ENCODE data around the gene IQUB.
"Not testable (repeated sequence)": the region's sequence is repeated elsewhere in the genome, so short reads cannot be mapped to it uniquely, and the experiment has no call there.

Gene IQUB

GRCh38 chr7:123492485-123492884, 41.9 kb downstream of the IQUB start:
- no peak for DNase-seq (ENCODE audit: low read depth in 2 of 2)

DNA sequence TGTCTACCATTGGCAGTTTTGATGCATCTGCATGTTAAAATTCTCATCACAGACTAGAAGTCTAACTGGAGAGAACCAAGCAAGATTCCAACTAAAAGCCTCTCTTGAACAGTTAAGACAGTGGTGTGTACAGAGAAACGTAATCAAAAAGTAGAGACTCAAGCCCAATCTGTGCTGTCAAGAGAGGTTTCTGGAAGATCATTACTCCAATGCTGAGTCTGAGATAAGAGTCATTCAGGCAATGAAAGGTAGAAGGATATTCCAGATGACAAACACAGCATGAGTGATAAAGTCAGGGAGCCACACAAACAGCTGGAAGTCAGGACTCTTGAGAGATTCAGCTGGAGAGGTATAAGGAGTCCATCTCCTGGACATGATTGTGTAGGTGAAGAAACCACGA, 48.7 kb downstream of the IQUB start:
- no peak for DNase-seq (ENCODE audit: low read depth in 2 of 2)

GRCh38 chr7:123485187-123485586, 49.2 kb downstream of the IQUB start:
- no peak for DNase-seq (ENCODE audit: low read depth in 2 of 2)

- DNase-seq (ENCODE audit: low read depth in 2 of 2), result no peak
Observed at GRCh38 chr7:123484199-123484598, 50.2 kb downstream of the IQUB start.

DNA sequence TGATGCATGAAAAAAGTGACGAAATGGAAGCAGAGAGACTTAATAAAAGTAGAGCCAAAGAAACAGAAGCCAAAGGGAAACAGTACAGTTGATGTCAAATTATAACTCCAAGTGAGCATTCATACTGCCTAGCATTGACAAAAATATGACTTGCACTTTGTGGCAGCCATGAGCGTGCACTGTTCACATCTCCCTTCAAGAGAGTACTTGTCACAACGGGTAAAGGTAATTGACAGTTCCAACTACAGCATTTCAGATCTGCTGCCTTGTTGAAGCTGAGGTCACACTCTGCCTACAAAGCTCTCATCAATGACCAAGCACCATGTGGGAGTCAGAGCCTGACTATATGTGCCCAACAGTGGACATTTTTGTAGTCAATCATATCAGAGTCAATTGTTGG, 54.3 kb downstream of the IQUB start:
- DNase-seq (ENCODE audit: low read depth in 2 of 2), result no peak

- DNase-seq (ENCODE audit: low read depth in 2 of 2), result not testable (repeated sequence)
Observed at GRCh38 chr7:123478056-123478455, 56.3 kb downstream of the IQUB start.

GRCh38 chr7:123472750-123473445, 61.5 kb downstream of the IQUB start:
- no peak for DNase-seq (ENCODE audit: low read depth in 2 of 2)

- DNase-seq (ENCODE audit: low read depth in 2 of 2), result no peak
Observed at GRCh38 chr7:123472327-123472726, 62.1 kb downstream of the IQUB start.

GRCh38 chr7:123468303-123468702, 66.1 kb downstream of the IQUB start:
- no peak for DNase-seq (ENCODE audit: low read depth in 2 of 2)

- DNase-seq (ENCODE audit: low read depth in 2 of 2), result no peak
Observed at GRCh38 chr7:123463890-123464289, 70.5 kb downstream of the IQUB start.

- DNase-seq (ENCODE audit: low read depth in 2 of 2), result no peak
Observed at GRCh38 chr7:123460616-123461015, 73.8 kb downstream of the IQUB start.

DNA sequence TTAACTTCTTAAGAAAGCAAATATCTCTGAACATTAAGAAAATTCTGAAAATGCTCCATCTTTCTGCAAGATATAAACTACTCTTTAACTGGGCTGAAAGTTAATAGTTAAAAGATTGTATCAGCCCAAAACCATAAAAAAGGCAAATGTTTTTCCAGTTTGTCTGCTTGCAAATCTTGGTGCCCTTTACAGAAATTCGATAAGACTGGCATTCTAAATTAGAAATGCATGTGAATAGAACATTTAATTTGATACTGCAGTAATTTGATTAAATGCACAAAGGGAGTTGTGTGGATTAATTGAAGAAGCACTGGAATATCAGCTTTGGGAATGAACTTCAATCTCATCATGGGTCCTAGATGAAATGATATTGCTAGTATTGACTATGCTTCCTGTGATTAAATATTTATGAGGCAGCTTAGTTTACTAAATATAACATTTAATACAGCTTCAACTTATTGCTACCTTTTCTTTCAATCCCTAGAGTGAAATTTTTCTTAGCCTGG, 78.4 kb downstream of the IQUB start:
- no peak for DNase-seq (ENCODE audit: low read depth in 2 of 2)

DNA sequence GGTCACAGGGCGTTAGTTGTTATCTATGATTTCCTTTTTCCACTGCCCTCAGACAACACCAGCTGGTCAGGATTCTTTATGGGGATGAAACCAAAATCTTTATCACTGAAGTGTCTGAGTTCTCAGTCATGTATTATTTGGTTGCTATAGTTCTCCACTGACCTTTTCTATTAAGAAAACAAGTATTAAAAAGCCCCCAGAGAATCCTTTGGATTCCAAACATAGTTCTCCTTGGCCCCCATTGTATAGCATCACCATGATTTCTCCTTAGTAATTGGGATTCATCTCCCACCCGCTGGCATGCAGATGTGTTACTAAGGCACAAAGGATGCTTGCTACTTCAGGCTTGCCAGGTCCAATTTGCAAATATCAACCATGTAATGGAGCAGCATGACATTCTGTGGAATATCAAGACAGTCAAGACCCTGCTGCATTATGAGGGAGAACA, 94.3 kb downstream of the IQUB start:
- DNase-seq (ENCODE audit: low read depth in 2 of 2), result no peak

GRCh38 chr7:123439191-123439590, 95.2 kb downstream of the IQUB start:
- DNase-seq (ENCODE audit: low read depth in 2 of 2), result no peak

GRCh38 chr7:123437447-123437995, 96.9 kb downstream of the IQUB start:
- no peak for DNase-seq (ENCODE audit: low read depth in 2 of 2)

GRCh38 chr7:123435080-123435700, 99.2 kb downstream of the IQUB start:
- DNase-seq (ENCODE audit: low read depth in 2 of 2), result no peak

GRCh38 chr7:123433665-123434064, 100.7 kb downstream of the IQUB start:
- DNase-seq (ENCODE audit: low read depth in 2 of 2), result no peak

DNA sequence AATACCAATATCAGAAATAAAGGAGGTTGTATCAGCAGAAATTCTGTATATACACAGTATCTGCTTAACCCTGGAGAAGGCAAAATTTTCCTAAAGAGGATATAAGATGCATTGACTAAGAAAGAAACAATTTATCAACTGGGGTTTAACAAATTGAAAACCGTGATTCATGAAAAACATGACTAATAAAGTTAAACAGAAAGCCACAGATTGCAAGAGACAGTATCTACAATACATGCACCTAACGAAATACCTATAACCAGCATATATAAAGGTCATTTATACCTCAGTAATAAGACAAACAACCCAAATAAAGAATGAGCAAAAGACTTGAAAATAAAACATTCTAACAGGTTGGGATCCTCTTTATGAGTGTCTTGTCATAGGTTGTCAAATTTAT, 101.8 kb downstream of the IQUB start:
- DNase-seq (ENCODE audit: low read depth in 2 of 2), result no peak

GRCh38 chr7:123431075-123431614, 103.2 kb downstream of the IQUB start:
- no peak for DNase-seq (ENCODE audit: low read depth in 2 of 2)

DNA sequence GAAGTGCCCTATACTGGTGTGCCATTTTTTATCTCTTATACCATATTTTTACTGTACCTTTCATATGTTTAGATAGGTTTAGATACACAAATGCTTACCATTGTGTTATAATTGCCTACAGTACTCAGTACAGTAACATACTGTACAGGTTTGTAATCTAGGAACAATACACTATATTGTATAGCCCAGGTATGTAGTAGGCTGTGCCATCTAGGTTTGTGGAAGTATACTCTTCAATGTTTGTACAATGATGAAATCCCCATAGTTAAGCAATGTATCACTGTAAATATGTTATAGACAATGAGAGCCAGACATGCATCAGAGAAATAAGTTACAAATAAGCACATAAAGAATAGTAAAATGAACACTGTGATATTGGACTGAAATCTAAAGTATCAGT, 109.1 kb downstream of the IQUB start:
- no peak for DNase-seq (ENCODE audit: low read depth in 2 of 2)

GRCh38 chr7:123424463-123424862, 109.9 kb downstream of the IQUB start:
- no peak for DNase-seq (ENCODE audit: low read depth in 2 of 2)

DNA sequence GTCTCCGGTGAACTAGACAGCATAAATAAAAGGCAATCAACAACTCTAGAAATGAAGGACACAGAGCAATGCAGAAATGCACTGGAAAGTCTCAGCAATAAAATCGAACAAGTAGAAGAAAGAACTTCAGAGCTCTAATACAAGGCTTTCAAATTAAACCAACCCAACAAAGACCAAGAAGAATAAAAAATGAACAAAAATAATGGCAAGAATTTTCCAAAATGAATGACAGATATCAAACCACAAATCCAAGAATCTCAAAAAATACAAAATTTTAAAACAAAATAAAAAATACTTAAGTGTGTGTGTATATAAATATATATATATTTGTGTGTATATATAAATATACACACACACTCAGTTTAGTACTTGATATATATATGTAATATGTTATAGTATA, 110.8 kb downstream of the IQUB start:
- no peak for DNase-seq (ENCODE audit: low read depth in 2 of 2)

GRCh38 chr7:123417580-123417979, 116.8 kb downstream of the IQUB start:
- DNase-seq (ENCODE audit: low read depth in 2 of 2), result no peak

All from stimulated activated CD8-positive, alpha-beta memory T cell treated with anti-CD3 and anti-CD28 coated beads, Interleukin-2, amount 100 ng/mL, for 1 hour (primary cell).